ENCODE results near the gene ARHGAP19. TPM values are rescaled to one million over a fixed set of nuclear protein-coding genes. Genes with fewer than 3 reads are reported as not detected.

The ARHGAP19 gene
- total and polyA plus RNA-seq, 2 donors (not counting 3 experiments of a cell fraction or from before 2014, with no cell fraction given): 6.8 to 20.0 TPM

GRCh38 chr10:97341416-97341815 is 49.0 kb upstream of the ARHGAP19 start:
- H3K36me3 ChIP-seq (ENCODE audit: control insufficient read depth in 2 of 2, extremely low read depth in 1 of 2, insufficient read depth in 2 of 2, low read length in 2 of 2): no peaks in the 10 kb centered on the region
- FAIRE-seq (no peak), DNase-seq (ENCODE audit: low read depth, low spot score) (no peak)
- no peak overlapping the region for H3K4me3 ChIP-seq (replicated peaks in 1 of 3; ENCODE audit: insufficient read depth in 1 of 3, low read depth in 1 of 3, low read length in 3 of 3)
- no peaks in the 10 kb centered on the region for H3K4me1 ChIP-seq (ENCODE audit: control insufficient read depth, extremely low read depth, insufficient read depth, low read length)
- BruUV-seq (replicated peaks): no TSS peak
- no peak overlapping the region for H3K9ac ChIP-seq (replicated peaks; ENCODE audit: extremely low read depth, insufficient read depth, low read length)
- dilution Hi-C loops (cut with MboI; ENCODE audit: extremely low pct_ligation_motif_present, low sequenced_read_pairs) (no loop called here), intact Hi-C loops (cut with micrococcal nuclease) (no loop called here)
- no peaks in the 10 kb centered on the region for H3K79me2 ChIP-seq (ENCODE audit: control insufficient read depth, insufficient read depth, low read length)
- ChIA-PET POLR2A (no interaction called here), CTCF (interaction anchor here (1.0 to 2.0 kb wide), 4 partner anchors 8 to 269 kb away, joined by 3 to 4 read pairs (median 4); no protein-coding TSS in a partner anchor)
- H3K27me3 ChIP-seq (ENCODE audit: control insufficient read depth in 2 of 2, insufficient read depth in 2 of 2, low read length in 2 of 2): peaks cover 18 to 20% of the 10 kb centered on the region in 2 experiments
- no peak overlapping the region for H3K27ac ChIP-seq (ENCODE audit: insufficient read depth, low read depth, low read length)
- TF ChIP-seq FOS (IDR thresholded peaks at IDR 0.05; ENCODE audit: borderline replicate concordance, insufficient read depth, low read length) (no peak), JUN (IDR thresholded peaks at IDR 0.05; ENCODE audit: borderline replicate concordance, insufficient read depth, insufficient read length, low read depth) (no peak), EZH2 (IDR thresholded peaks at IDR 0.05; ENCODE audit: borderline replicate concordance, low read depth, low read length, severe bottlenecking) (no peak), POLR2A (IDR thresholded peaks at IDR 0.05; ENCODE audit: low read depth, low read length) (no peak), MYC (IDR thresholded peaks at IDR 0.05; ENCODE audit: low read depth, low read length) (no peak)
- no peaks in the 10 kb centered on the region for H3K9me1 ChIP-seq (replicated peaks; ENCODE audit: control insufficient read depth, extremely low read depth, insufficient read depth, low read length)
- no peaks in the 10 kb centered on the region for H3K9me3 ChIP-seq (replicated peaks; ENCODE audit: control insufficient read depth, insufficient read depth, low read length)
- no peak overlapping the region for H3K4me2 ChIP-seq (ENCODE audit: insufficient read depth, low read length)
- no peaks in the 10 kb centered on the region for H4K20me1 ChIP-seq (replicated peaks; ENCODE audit: control insufficient read depth, extremely low read depth, insufficient read depth, low read length)
- no peak overlapping the region for H2AFZ ChIP-seq (ENCODE audit: low read depth, low read length)

DNA sequence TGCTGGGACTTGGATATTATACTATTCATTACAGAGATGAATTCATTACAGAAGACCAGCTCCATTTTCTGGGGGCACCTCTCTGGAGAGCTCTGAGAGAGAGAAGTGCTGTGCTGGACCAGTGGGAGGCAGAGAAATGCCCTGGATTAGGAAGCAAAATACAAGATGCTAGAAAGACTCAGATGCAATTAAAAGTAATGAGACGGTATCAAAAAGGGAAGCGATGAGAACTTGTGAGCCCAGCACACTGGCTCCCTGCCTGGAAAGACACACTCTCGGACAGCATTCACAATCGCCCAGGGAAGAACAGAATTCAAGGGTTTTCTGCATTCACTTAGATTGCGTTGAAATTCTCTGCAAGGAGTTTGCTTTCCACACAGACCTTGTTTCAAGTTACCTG is 45.6 kb upstream of the ARHGAP19 start:
- intact Hi-C loops (cut with micrococcal nuclease): loop anchor here (10.0 kb wide), 1 partner anchor 263 kb away; no protein-coding TSS in a partner anchor
- Histone ChIP-seq H3K9me3 (replicated peaks; ENCODE audit: control insufficient read depth, insufficient read depth, low read length) (no peaks in the 10 kb centered on the region), H3K27ac (ENCODE audit: insufficient read depth, low read depth, low read length) (no peak overlapping the region), H3K79me2 (ENCODE audit: control insufficient read depth, insufficient read depth, low read length) (peaks cover 5% of the 10 kb centered on the region), H3K9ac (replicated peaks; ENCODE audit: extremely low read depth, insufficient read depth, low read length) (no peak overlapping the region), H3K4me1 (ENCODE audit: control insufficient read depth, extremely low read depth, insufficient read depth, low read length) (no peaks in the 10 kb centered on the region), H4K20me1 (replicated peaks; ENCODE audit: control insufficient read depth, extremely low read depth, insufficient read depth, low read length) (no peaks in the 10 kb centered on the region), H3K4me3 (replicated peaks in 1 of 3; ENCODE audit: insufficient read depth in 1 of 3, low read depth in 1 of 3, low read length in 3 of 3) (no peak overlapping the region), H3K36me3 (ENCODE audit: control insufficient read depth in 2 of 2, extremely low read depth in 1 of 2, insufficient read depth in 2 of 2, low read length in 2 of 2) (no peaks in the 10 kb centered on the region), H3K4me2 (ENCODE audit: insufficient read depth, low read length) (no peak overlapping the region), H3K9me1 (replicated peaks; ENCODE audit: control insufficient read depth, extremely low read depth, insufficient read depth, low read length) (no peaks in the 10 kb centered on the region), H2AFZ (ENCODE audit: low read depth, low read length) (no peak overlapping the region), H3K27me3 (ENCODE audit: control insufficient read depth in 2 of 2, insufficient read depth in 2 of 2, low read length in 2 of 2) (peaks cover 23 to 29% of the 10 kb centered on the region in 2 experiments)
- BruUV-seq (replicated peaks): no TSS peak
- ChIA-PET CTCF (interaction anchor here (0.6 to 1.7 kb wide), 2 partner anchors 60 to 380 kb away, joined by 4 to 6 read pairs; no protein-coding TSS in a partner anchor), POLR2A (no interaction called here)
- TF ChIP-seq POLR2AphosphoS5 (IDR thresholded peaks at IDR 0.05; ENCODE audit: insufficient read depth, low read depth, low read length) (no peak), GATA2 (IDR thresholded peaks at IDR 0.05; ENCODE audit: insufficient read depth, insufficient read length, low read depth, low read length) (no peak), FOS (IDR thresholded peaks at IDR 0.05; ENCODE audit: borderline replicate concordance, insufficient read depth, low read length) (no peak), MYC (IDR thresholded peaks at IDR 0.05; ENCODE audit: low read depth, low read length) (no peak), EZH2 (IDR thresholded peaks at IDR 0.05; ENCODE audit: borderline replicate concordance, low read depth, low read length, severe bottlenecking) (no peak), JUN (IDR thresholded peaks at IDR 0.05; ENCODE audit: borderline replicate concordance, insufficient read depth, insufficient read length, low read depth) (no peak), POLR2A (IDR thresholded peaks at IDR 0.05; ENCODE audit: low read depth, low read length) (no peak), MAX (IDR thresholded peaks at IDR 0.05; ENCODE audit: insufficient read depth, insufficient read length) (no peak)
- TF ChIP-seq, protein P1, sequence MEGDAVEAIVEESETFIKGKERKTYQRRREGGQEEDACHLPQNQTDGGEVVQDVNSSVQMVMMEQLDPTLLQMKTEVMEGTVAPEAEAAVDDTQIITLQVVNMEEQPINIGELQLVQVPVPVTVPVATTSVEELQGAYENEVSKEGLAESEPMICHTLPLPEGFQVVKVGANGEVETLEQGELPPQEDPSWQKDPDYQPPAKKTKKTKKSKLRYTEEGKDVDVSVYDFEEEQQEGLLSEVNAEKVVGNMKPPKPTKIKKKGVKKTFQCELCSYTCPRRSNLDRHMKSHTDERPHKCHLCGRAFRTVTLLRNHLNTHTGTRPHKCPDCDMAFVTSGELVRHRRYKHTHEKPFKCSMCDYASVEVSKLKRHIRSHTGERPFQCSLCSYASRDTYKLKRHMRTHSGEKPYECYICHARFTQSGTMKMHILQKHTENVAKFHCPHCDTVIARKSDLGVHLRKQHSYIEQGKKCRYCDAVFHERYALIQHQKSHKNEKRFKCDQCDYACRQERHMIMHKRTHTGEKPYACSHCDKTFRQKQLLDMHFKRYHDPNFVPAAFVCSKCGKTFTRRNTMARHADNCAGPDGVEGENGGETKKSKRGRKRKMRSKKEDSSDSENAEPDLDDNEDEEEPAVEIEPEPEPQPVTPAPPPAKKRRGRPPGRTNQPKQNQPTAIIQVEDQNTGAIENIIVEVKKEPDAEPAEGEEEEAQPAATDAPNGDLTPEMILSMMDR (IDR thresholded peaks at IDR 0.05; ENCODE audit: extremely low read depth in 1 of 2, insufficient read depth in 1 of 2, low read depth in 1 of 2, low read length in 2 of 2): no peak
- FAIRE-seq (no peak), DNase-seq (ENCODE audit: low read depth, low spot score) (no peak)
- dilution Hi-C loops (cut with MboI; ENCODE audit: extremely low pct_ligation_motif_present, low sequenced_read_pairs): no loop called here

Measured in endothelial cell of umbilical vein (primary cell).